H1 (cell line): ENCODE results near the gene ACKR3. TPM values are rescaled to one million over a fixed set of nuclear protein-coding genes. Genes with fewer than 3 reads are reported as not detected.

Source experiments
- CTCF ChIA-PET: fragments of 300-600 bp; sonication (Branson Sonifier 250); formaldehyde crosslinking; loops from one replicate; lab custom pipeline; 2021; ENCODE audit not compliant: partially characterized antibody; lab: Charles Lee
- POLR2A ChIA-PET: fragments of 300-600 bp; sonication (Branson Sonifier 250); formaldehyde crosslinking; loops from one replicate; lab custom pipeline; 2021; ENCODE audit warnings: inconsistent platforms; ENCODE audit not compliant: partially characterized antibody; lab: Charles Lee
- DNase-seq, 2 experiments: peaks; one replicate each; pipeline versions ENCODE4 v3.0.0 to v3.0.0-alpha.2; 2010 to 2022; ENCODE audit warnings: low spot score in 2 of 2, low read depth in 1 of 2, mixed read lengths in 1 of 2
- FAIRE-seq: peaks from 2 replicates; lab custom pipeline; 2011; peaks lifted over from hg19 to GRCh38; lab: Jason Lieb, UNC
- H2AFZ ChIP-seq: 2 replicates; pipeline ENCODE4 v1.8.1; 2012; ENCODE audit warnings: low read length, inconsistent platforms
- H2AK5ac ChIP-seq: 2 replicates; pipeline ENCODE4 v1.6.1; 2013; ENCODE audit warnings: low read depth, low read length
- H2BK120ac ChIP-seq: replicated peaks from 2 replicates; pipeline ENCODE3; 2013; ENCODE audit warnings: low read depth, low read length, inconsistent platforms
- H2BK12ac ChIP-seq: 2 replicates; pipeline ENCODE4 v1.6.1; 2013; ENCODE audit warnings: low read depth, low read length
- H2BK15ac ChIP-seq: 2 replicates; pipeline ENCODE4 v1.6.1; 2013; ENCODE audit warnings: low read length
- H2BK20ac ChIP-seq: 2 replicates; pipeline ENCODE4 v1.6.1; 2013; ENCODE audit warnings: low read length
- H2BK5ac ChIP-seq: 2 replicates; pipeline ENCODE4 v1.6.1; 2013; ENCODE audit warnings: low read depth, low read length
- H3K14ac ChIP-seq: 2 replicates; pipeline ENCODE4 v1.6.1; 2013; ENCODE audit warnings: inconsistent platforms; ENCODE audit not compliant: insufficient read length
- H3K18ac ChIP-seq: 2 replicates; pipeline ENCODE4 v1.6.1; 2013; ENCODE audit warnings: low read length; ENCODE audit errors: extremely low read depth
- H3K23ac ChIP-seq: 2 replicates; pipeline ENCODE4 v1.6.1; 2013; ENCODE audit warnings: inconsistent platforms; ENCODE audit not compliant: insufficient read length
- H3K23me2 ChIP-seq: 2 replicates; pipeline ENCODE4 v1.6.1; 2013; ENCODE audit warnings: low read depth, low read length
- H3K27ac ChIP-seq: 2 replicates; pipeline ENCODE4 v1.6.1; 2011; ENCODE audit warnings: low read depth, low read length, inconsistent platforms
- H3K27me3 ChIP-seq, 4 experiments: replicated peaks in 1 of 4; 1 replicate in 1 of 4; 2 replicates in 3 of 4; pipeline versions ENCODE4 v1.6.1 to v1.8.1; 2011 to 2013; ENCODE audit warnings: low read length in 3 of 4, mild to moderate bottlenecking in 3 of 4, inconsistent platforms in 2 of 4, mixed read lengths in 2 of 4, moderate library complexity in 1 of 4; ENCODE audit not compliant: control insufficient read depth in 3 of 4, insufficient read depth in 3 of 4; ENCODE audit errors: extremely low read depth in 1 of 4
- H3K36me3 ChIP-seq, 4 experiments: 2 replicates each; pipeline versions ENCODE4 v1.6.1 to v1.8.1; 2011 to 2013; ENCODE audit warnings: mild to moderate bottlenecking in 4 of 4, low read length in 3 of 4, moderate library complexity in 2 of 4, control low read depth in 1 of 4, inconsistent platforms in 1 of 4; ENCODE audit not compliant: insufficient read depth in 4 of 4, control insufficient read depth in 2 of 4
- H3K4ac ChIP-seq: replicated peaks from 2 replicates; pipeline ENCODE3; 2013; ENCODE audit warnings: low read length, low read depth, mixed read lengths, inconsistent platforms; ENCODE audit not compliant: insufficient read length
- H3K4me1 ChIP-seq, 4 experiments: replicated peaks in 1 of 4; 1 replicate in 1 of 4; 2 replicates in 3 of 4; pipeline versions ENCODE4 v1.6.1 to v1.8.1; 2011 to 2013; ENCODE audit warnings: low read length in 3 of 4, inconsistent platforms in 2 of 4, mixed read lengths in 1 of 4; ENCODE audit not compliant: insufficient read depth in 4 of 4, control insufficient read depth in 3 of 4
- H3K4me2 ChIP-seq, 2 experiments: 2 replicates each; pipeline versions ENCODE4 v1.6.1 to v1.8.1; 2011 to 2013; ENCODE audit warnings: low read depth in 2 of 2, low read length in 2 of 2, control low read depth in 1 of 2, inconsistent platforms in 1 of 2, mild to moderate bottlenecking in 1 of 2; ENCODE audit not compliant: insufficient read depth in 1 of 2
- H3K4me3 ChIP-seq, 4 experiments: fragments of 200-600, 300-600 bp in 1 of 4; sonication (generic), shearing (Covaris generic), sonication (Bioruptor Twin) in 1 of 4; 2 replicates each; pipeline versions ENCODE4 v1.5.1 to v1.8.1; 2011 to 2016; ENCODE audit warnings: low read length in 4 of 4, low read depth in 3 of 4, control low read depth in 2 of 4, inconsistent platforms in 2 of 4, mild to moderate bottlenecking in 2 of 4, mixed read lengths in 1 of 4, moderate library complexity in 1 of 4; ENCODE audit not compliant: insufficient read depth in 2 of 4; ENCODE audit errors: extremely low read depth in 1 of 4
- H3K56ac ChIP-seq: replicated peaks from 2 replicates; pipeline ENCODE3; 2013; ENCODE audit warnings: low read depth, mild to moderate bottlenecking, mixed read lengths, low read length, inconsistent platforms; ENCODE audit not compliant: insufficient read length
- H3K79me1 ChIP-seq: 2 replicates; pipeline ENCODE4 v1.6.1; 2013; ENCODE audit warnings: low read depth, low read length, control low read depth
- H3K79me2 ChIP-seq, 2 experiments: 2 replicates each; pipeline versions ENCODE4 v1.6.1 to v1.8.1; 2012 to 2013; ENCODE audit warnings: low read length in 2 of 2, mild to moderate bottlenecking in 2 of 2, inconsistent platforms in 1 of 2; ENCODE audit not compliant: insufficient read depth in 2 of 2, control insufficient read depth in 1 of 2
- H3K9ac ChIP-seq, 4 experiments: replicated peaks in 1 of 4; 1 replicate in 1 of 4; 2 replicates in 3 of 4; pipeline versions ENCODE4 v1.6.1 to v1.8.1; 2011 to 2013; ENCODE audit warnings: low read depth in 3 of 4, low read length in 3 of 4, control low read depth in 2 of 4, mild to moderate bottlenecking in 2 of 4, moderate library complexity in 2 of 4, inconsistent platforms in 1 of 4; ENCODE audit errors: extremely low read depth in 1 of 4
- H3K9me3 ChIP-seq, 2 experiments: 2 replicates each; pipeline versions ENCODE4 v1.6.1 to v1.8.1; 2012 to 2013; ENCODE audit warnings: mild to moderate bottlenecking in 2 of 2, moderate library complexity in 2 of 2, control low read depth in 1 of 2, inconsistent platforms in 1 of 2, low read depth in 1 of 2, low read length in 1 of 2, mixed read lengths in 1 of 2; ENCODE audit not compliant: insufficient read depth in 2 of 2
- H4K20me1 ChIP-seq, 2 experiments: replicated peaks in 1 of 2; 2 replicates each; pipeline versions ENCODE3 to v1.8.1; 2011 to 2013; ENCODE audit warnings: inconsistent platforms in 2 of 2, low read length in 2 of 2, mild to moderate bottlenecking in 1 of 2; ENCODE audit not compliant: insufficient read depth in 2 of 2, control insufficient read depth in 1 of 2
- H4K5ac ChIP-seq: 2 replicates; pipeline ENCODE4 v1.6.1; 2013; ENCODE audit warnings: low read length, low read depth, mixed read lengths, inconsistent platforms; ENCODE audit not compliant: insufficient read length
- H4K8ac ChIP-seq: 2 replicates; pipeline ENCODE4 v1.8.0; 2013; ENCODE audit warnings: mild to moderate bottlenecking, moderate library complexity, low read length, inconsistent platforms; ENCODE audit not compliant: insufficient read depth; ENCODE audit errors: extremely low read depth
- H4K91ac ChIP-seq: replicated peaks from 2 replicates; pipeline ENCODE3; 2013; ENCODE audit warnings: low read length, mixed read lengths, inconsistent platforms; ENCODE audit not compliant: insufficient read length
- ATF2 ChIP-seq: IDR thresholded peaks from 2 replicates; pipeline ENCODE4 v1.6.1; 2012; ENCODE audit warnings: low read length, inconsistent platforms
- CBX5 ChIP-seq: fragments of 300-800, 300-1000 bp; sonication (generic); IDR thresholded peaks from 2 replicates; pipeline ENCODE4 v1.7.1; 2016; ENCODE audit warnings: antibody characterized with exemption, low read length, low read depth
- CHD2 ChIP-seq: IDR thresholded peaks from 2 replicates; pipeline ENCODE4 v1.6.1; 2012; ENCODE audit warnings: low read length, improper control_type of control experiment
- EGR1 ChIP-seq: IDR thresholded peaks from 2 replicates; pipeline ENCODE4 v1.6.1; 2011; ENCODE audit warnings: low read depth, low read length, borderline replicate concordance
- EZH2 ChIP-seq: fragments of 200-600 bp; sonication (generic); IDR thresholded peaks from 2 replicates; pipeline ENCODE4 v1.7.1; 2012; ENCODE audit warnings: low read depth, mild to moderate bottlenecking, moderate library complexity, low read length, inconsistent platforms; ENCODE audit not compliant: severe bottlenecking
- JUN ChIP-seq: IDR thresholded peaks from 2 replicates; pipeline ENCODE4 v1.6.1; 2011; ENCODE audit warnings: low read depth, mild to moderate bottlenecking, improper control_type of control experiment, low read length
- KDM1A ChIP-seq: fragments of 200-600, 300-600 bp; sonication (generic); IDR thresholded peaks from 2 replicates; pipeline ENCODE4 v1.7.1; 2016; ENCODE audit warnings: mild to moderate bottlenecking, low read length, borderline replicate concordance
- NANOG ChIP-seq: IDR thresholded peaks from 2 replicates; pipeline ENCODE4 v1.6.1; 2011; ENCODE audit warnings: low read length, low read depth, mild to moderate bottlenecking, inconsistent platforms; ENCODE audit not compliant: insufficient read depth, poor library complexity, severe bottlenecking
- SIX5 ChIP-seq: IDR thresholded peaks from 2 replicates; pipeline ENCODE4 v1.6.1; 2011; ENCODE audit warnings: mild to moderate bottlenecking, low read depth, low read length
- SRF ChIP-seq: IDR thresholded peaks from 2 replicates; pipeline ENCODE4 v1.6.1; 2011; ENCODE audit warnings: mild to moderate bottlenecking, low read depth, low read length, moderate library complexity
- ZNF274 ChIP-seq: IDR thresholded peaks from 2 replicates; pipeline ENCODE4 v1.7.0; 2012; ENCODE audit warnings: low read length, borderline replicate concordance; ENCODE audit errors: extremely low read depth
- WGBS, 2 experiments: shearing (Covaris generic) in 1 of 2; methylation state at CpG; one replicate each; pipeline versions ENCODE4 v1.1.6 to v1.1.7; 2013 to 2015; ENCODE audit warnings: low lambda C conversion rate in 2 of 2, mixed read lengths in 2 of 2, inconsistent platforms in 1 of 2, low coverage in 1 of 2, missing lambda C conversion rate in 1 of 2; ENCODE audit not compliant: insufficient replicate concordance in 2 of 2, insufficient coverage in 1 of 2, insufficient read length in 1 of 2; ENCODE audit errors: extremely low coverage in 1 of 2, missing lambda C conversion rate in 1 of 2; 5-methylcytosine and 5-hydroxymethylcytosine counted together
- polyA plus RNA-seq, 7 experiments: library from polyadenylated mRNA; depleted of rRNA in 3 of 7; stranded (reverse) in 5 of 7; unstranded in 2 of 7; fragments of >200 nt in 5 of 7; fragments of 200-250 nt in 2 of 7; gene quantifications; 1 replicate in 5 of 7; 2 replicates in 1 of 7; 4 replicates in 1 of 7; pipeline versions ENCODE4 v1.2.1 to v1.2.3, GENCODE V29; 2011 to 2013; ENCODE audit warnings: missing spikeins in 2 of 7, mixed read lengths in 2 of 7
- total RNA-seq: library from RNA; stranded (reverse); fragmentation: NEBNext Ultra II Directional; extraction: Animal tissue kit (Norgen Biotek cat#: 25700); gene quantifications from 2 replicates; pipeline ENCODE4 v1.2.1, GENCODE V29; 2021

Gene ACKR3
- total and polyA plus RNA-seq, 2 of the 8 experiments (the other 6 are each of a cell fraction or from before 2014, with no cell fraction given) = 1.4 to 24.4 TPM

- no peak overlapping the region for H3K4ac ChIP-seq
- H3K23ac ChIP-seq = no peak overlapping the region
- H2BK120ac ChIP-seq = no peak overlapping the region
- no peaks in the 10 kb centered on the region for H3K27me3 ChIP-seq
- H3K79me2 ChIP-seq = no peaks in the 10 kb centered on the region
- H3K14ac ChIP-seq = no peak overlapping the region
- H3K56ac ChIP-seq = no peak overlapping the region
- H2BK12ac ChIP-seq = no peak overlapping the region
- ChIA-PET CTCF (interaction anchor here (0.6 to 2.1 kb wide), 8 partner anchors 9 to 501 kb away, joined by 3 to 18 read pairs (median 3); no protein-coding TSS in a partner anchor), POLR2A (interaction anchor here (1.2 to 1.5 kb wide), 2 partner anchors 9 to 14 kb away, joined by 3 to 4 read pairs; no protein-coding TSS in a partner anchor)
- no peak overlapping the region for H2AK5ac ChIP-seq
- H3K4me3 ChIP-seq = no peak overlapping the region
- H2BK5ac ChIP-seq = no peak overlapping the region
- H3K18ac ChIP-seq = no peak overlapping the region
- DNase-seq = no peak
- H4K20me1 ChIP-seq = no peaks in the 10 kb centered on the region
- no peak overlapping the region for H2BK15ac ChIP-seq
- H3K4me1 ChIP-seq = no peaks in the 10 kb centered on the region; a peak in 1 of 7 replicates
- FAIRE-seq = no peak
- H2BK20ac ChIP-seq = no peak overlapping the region
- H4K5ac ChIP-seq = no peak overlapping the region
- H3K4me2 ChIP-seq = no peak overlapping the region
- H3K9ac ChIP-seq = no peak overlapping the region
- TF ChIP-seq JUN = no peak
- no peak for TF ChIP-seq SIX5
- no peak for TF ChIP-seq EGR1
- TF ChIP-seq ATF2 = no peak
- TF ChIP-seq KDM1A = no peak
- TF ChIP-seq SRF = no peak
- no peak for TF ChIP-seq EZH2
- no peak for TF ChIP-seq ZNF274
- TF ChIP-seq NANOG = no peak
- no peak for TF ChIP-seq CHD2
- TF ChIP-seq CBX5 = no peak
- H2AFZ ChIP-seq = no peak overlapping the region
- no peaks in the 10 kb centered on the region for H3K36me3 ChIP-seq
- no peaks in the 10 kb centered on the region for H3K9me3 ChIP-seq
- no peaks in the 10 kb centered on the region for H3K23me2 ChIP-seq
- H4K8ac ChIP-seq = no peak overlapping the region
- no peak overlapping the region for H4K91ac ChIP-seq
- no peaks in the 10 kb centered on the region for H3K79me1 ChIP-seq
- H3K27ac ChIP-seq = no peak overlapping the region
- WGBS, 2 experiments = 87% methylated on average over 9 of the region's 9 CpGs; no CpG with 5 or more reads in 1 of the 2 experiments
Observed at GRCh38 chr2:236527159-236527630, 42.4 kb upstream of the ACKR3 start.
